ENCODE results near the gene C11orf52.

GRCh38 chr11:111937461-111937769, 18.7 kb downstream of the C11orf52 start:
- TF ChIP-seq CTCF (IDR thresholded peaks at IDR 0.05) (no peak), EP300 (IDR thresholded peaks at IDR 0.05) (no peak), POLR2A (IDR thresholded peaks at IDR 0.05) (no peak), POLR2AphosphoS5 (IDR thresholded peaks at IDR 0.05) (no peak)

All from stomach (tissue), 4 donors.